ENCODE results near the gene CSRP2.

DNA sequence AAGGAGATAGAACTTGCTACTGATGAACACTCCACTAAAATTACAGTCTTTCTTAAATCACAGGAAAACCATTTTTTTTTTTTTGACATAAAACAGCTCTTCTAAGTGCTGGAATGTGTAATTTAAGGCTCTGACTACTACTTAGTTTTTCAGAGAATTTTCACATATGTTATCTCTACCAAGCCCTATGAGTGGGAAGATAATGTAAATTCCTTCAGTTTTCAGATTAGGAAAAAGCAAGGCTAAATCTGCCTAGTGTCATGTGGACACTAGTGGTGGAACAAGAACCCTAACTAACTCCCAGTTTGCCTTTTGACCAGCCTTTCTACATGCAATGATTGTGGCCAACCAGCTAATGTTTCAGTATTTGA is 37.3 kb upstream of the CSRP2 start:
- TF ChIP-seq CTCF (conservative IDR thresholded peaks at IDR 0.05 in 1 of 2, IDR thresholded peaks at IDR 0.05 in 1 of 2; ENCODE audit: low read depth in 1 of 2, low read length in 2 of 2): no peak
- no peak for TF ChIP-seq EZH2 (IDR thresholded peaks at IDR 0.05; ENCODE audit: low read length, missing control alignments)

Measured in fibroblast of lung (primary cell).